ENCODE measurements around the gene SSR3. TPM values are rescaled to one million over a fixed set of nuclear protein-coding genes. Genes with fewer than 3 reads are reported as not detected.

Gene SSR3
- total and polyA plus RNA-seq, 9 of the 15 experiments (the other 6 are each of a cell fraction or from before 2014, with no cell fraction given): 104 to 464 (median 307) TPM

DNA sequence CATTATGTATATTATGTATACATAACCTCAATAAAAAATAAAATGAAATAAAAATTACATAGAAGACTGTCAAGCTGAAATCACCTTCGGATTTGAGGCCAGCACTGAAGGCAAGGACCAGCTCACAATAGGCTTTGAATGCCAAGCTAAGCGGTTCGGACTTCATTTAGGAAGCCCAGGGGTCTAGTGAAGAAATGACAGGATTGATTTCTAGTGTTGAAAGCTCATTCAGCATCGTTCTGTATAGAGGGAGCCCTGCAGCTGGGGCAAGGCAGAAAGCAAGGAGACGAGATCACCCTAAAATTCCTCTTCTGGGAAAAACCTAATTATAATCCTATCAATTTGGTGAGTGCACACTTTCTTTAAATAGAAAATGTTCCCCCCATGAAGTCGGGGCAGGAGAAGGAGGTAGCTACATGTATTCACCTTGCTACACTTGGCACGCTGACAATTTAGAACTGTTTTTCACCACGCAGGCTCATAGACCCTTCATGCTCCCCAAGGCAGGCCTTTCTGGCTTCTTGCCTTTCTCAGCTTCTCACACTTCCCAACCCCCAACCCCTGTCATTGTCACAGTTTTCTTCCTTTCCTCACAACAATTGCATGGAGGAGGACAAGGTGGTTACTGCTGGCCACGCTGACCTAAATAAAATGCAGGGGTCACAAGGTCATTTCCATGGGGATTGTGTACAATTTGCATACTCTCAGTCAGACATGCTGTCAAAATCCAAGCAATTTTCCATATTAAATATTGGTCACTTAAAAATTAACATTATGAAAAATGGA is 44.4 kb upstream of the SSR3 start:
- Histone ChIP-seq H3K4me2 (ENCODE audit: insufficient read depth, low read length) (peak overlapping the region; percentile 43), H2AFZ (ENCODE audit: low read depth, low read length) (peak overlapping the region; percentile 88), H3K9me3 (replicated peaks; ENCODE audit: control insufficient read depth, insufficient read depth, low read depth, low read length) (no peaks in the 10 kb centered on the region), H3K4me1 (replicated peaks in 1 of 2; ENCODE audit: control insufficient read depth in 2 of 2, insufficient read depth in 2 of 2, low read length in 2 of 2) (peaks cover 12 to 55% of the 10 kb centered on the region in 2 experiments), H3K27me3 (ENCODE audit: control insufficient read depth in 2 of 2, insufficient read depth in 2 of 2, low read length in 2 of 2) (no peaks in the 10 kb centered on the region), H3K4me3 (no peak overlapping the region), H3K9me1 (ENCODE audit: control insufficient read depth, insufficient read depth, low read length) (no peaks in the 10 kb centered on the region), H3K27ac (ENCODE audit: extremely low read depth, low read depth, low read length) (peak overlapping the region; percentile 55), H3K79me2 (ENCODE audit: control insufficient read depth, insufficient read depth, low read length) (no peaks in the 10 kb centered on the region), H3K36me3 (ENCODE audit: control insufficient read depth, insufficient read depth, low read length) (no peaks in the 10 kb centered on the region), H4K20me1 (replicated peaks; ENCODE audit: control insufficient read depth, insufficient read depth, low read length) (no peaks in the 10 kb centered on the region), H3K9ac (ENCODE audit: insufficient read depth in 1 of 2, low read depth in 2 of 2, low read length in 2 of 2) (peak overlapping the region; percentile 41 to 73; a peak in 3 of 4 replicates)
- peak in 2 of 4 experiments; percentile 40 to 70 for DNase-seq (ENCODE audit: extremely low read depth in 1 of 4, low spot score in 3 of 4)
- FAIRE-seq: no peak
- POLR2A ChIA-PET: interaction anchor here (0.9 kb wide), 1 partner anchor 44 kb away, joined by 4 read pairs; the partner anchor contains the start of gene SSR3
- CTCF ChIA-PET (ENCODE audit: low intra/inter-chr PET ratio): no interaction called here
- intact Hi-C loops (cut with micrococcal nuclease): no loop called here
- TF ChIP-seq NR2C1 (IDR thresholded peaks at IDR 0.05) (peak; percentile 67), NR2C1 (tag; IDR thresholded peaks at IDR 0.05) (0 out of 2 replicates have a peak, but pooled peaks have one; percentile 29), NR2C2 (CRISPR knock-in tag; IDR thresholded peaks at IDR 0.05) (no peak), NR2C2 (tag; IDR thresholded peaks at IDR 0.05) (peak; percentile 52), RFX1 (IDR thresholded peaks at IDR 0.05) (peak; percentile 50), LEF1 (IDR thresholded peaks at IDR 0.05) (0 out of 2 replicates have a peak, but pooled peaks have one; percentile 33), SOX6 (IDR thresholded peaks at IDR 0.05) (peak; percentile 48), ZBTB9 (CRISPR knock-in tag; IDR thresholded peaks at IDR 0.05) (no peak), NFIC (IDR thresholded peaks at IDR 0.05) (peak; percentile 64), ZNF224 (CRISPR knock-in tag; IDR thresholded peaks at IDR 0.05) (no peak)
- peak; percentile 25 for ATAC-seq
- BruUV-seq (replicated peaks): no TSS peak
- 47% methylated on average over 9 of the region's 9 CpGs for WGBS (ENCODE audit: insufficient coverage, low coverage, missing lambda C conversion rate)
- in situ Hi-C loops (cut with MboI): no loop called here
